Loucy (cell line): ENCODE measurements around the gene PARP6.

Experiments used
- CTCF ChIP-seq: fragments of 200-600 bp; sonication (generic); conservative IDR thresholded peaks from 2 replicates; pipeline ENCODE4 v1.5.1; 2014; ENCODE audit warnings: mild to moderate bottlenecking, antibody characterized with exemption, low read length
- EZH2phosphoT487 ChIP-seq: fragments of 200-600 bp; IDR thresholded peaks from 2 replicates; pipeline ENCODE4 v1.6.1; 2018; ENCODE audit warnings: antibody characterized with exemption, mild to moderate bottlenecking, moderate library complexity, borderline replicate concordance

GRCh38 chr15:72201391-72201921, 70.9 kb downstream of the PARP6 start:
- TF ChIP-seq CTCF (no peak), EZH2phosphoT487 (no peak)
